OCI-LY1 (cell line): Measurements from ENCODE around the gene SPOCK1.

Source experiments
- CTCF ChIP-seq: fragments of 200-600 bp; sonication (generic), shearing (Covaris generic); IDR thresholded peaks from 2 replicates; pipeline ENCODE4 v1.5.1; 2017; ENCODE audit warnings: mild to moderate bottlenecking, antibody characterized with exemption, low read length, moderate library complexity, mixed read lengths
- EZH2 ChIP-seq: fragments of 200-600 bp; sonication (generic), shearing (Covaris generic); IDR thresholded peaks from 2 replicates; pipeline ENCODE4 v1.8.0; 2017; ENCODE audit warnings: borderline replicate concordance, mixed run types, mild to moderate bottlenecking, antibody characterized with exemption, low read length, moderate library complexity, mixed read lengths

DNA sequence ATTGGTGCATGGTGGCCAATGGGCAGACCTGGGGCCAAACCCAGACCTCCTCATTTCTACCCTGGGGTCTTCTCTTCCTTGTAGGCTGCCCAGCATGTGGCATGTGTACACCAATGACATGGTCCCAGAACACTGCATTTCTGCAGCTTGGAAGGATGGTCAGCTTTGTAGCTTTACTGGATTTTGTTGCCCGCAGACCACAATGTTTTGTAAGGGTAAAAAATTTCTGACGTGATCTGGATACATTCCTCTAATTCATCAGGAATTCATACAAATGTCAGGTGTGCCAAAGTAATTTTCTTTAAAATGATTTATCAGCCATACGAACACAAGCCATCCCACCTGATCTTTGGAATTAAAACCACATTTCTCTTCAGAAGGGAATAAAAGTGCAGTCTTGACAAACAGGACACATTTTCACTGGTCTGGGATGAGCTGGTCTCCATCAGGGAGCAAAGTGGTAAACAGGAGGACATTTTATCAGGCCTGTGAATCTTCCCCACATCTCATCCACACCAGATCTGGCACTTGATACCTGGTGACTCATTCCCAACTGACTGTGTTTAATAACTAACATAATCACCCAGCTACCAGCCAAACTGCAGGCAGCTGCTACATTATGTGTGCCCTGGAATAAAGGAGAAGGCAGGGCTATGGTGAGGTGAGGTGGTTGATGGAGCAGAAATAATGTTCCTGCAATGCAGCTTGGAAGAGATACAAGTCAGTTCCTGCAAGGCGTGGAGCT is 103.9 kb downstream of the SPOCK1 start:
- no peak for TF ChIP-seq CTCF
- TF ChIP-seq EZH2, result no peak
